IMR-90 (cell line): ENCODE data around the gene TSPAN32. TPM values are rescaled to one million over a fixed set of nuclear protein-coding genes. Genes with fewer than 3 reads are reported as not detected.

Source experiments
- ATAC-seq: fragments of 200-7000 bp; cut with Tn5 transposase; 2 replicates; pipeline ENCODE4 v1.9.1; 2020; ENCODE audit warnings: low read depth, mild to moderate bottlenecking, moderate library complexity
- BruUV-seq: library from RNA; stranded (reverse); fragments of 400-500 nt; replicated peaks from 2 replicates; lab custom pipeline; 2021; lab: Mats Ljungman, UMichigan
- CTCF ChIA-PET: fragments of 300-600 bp; formaldehyde crosslinking; extraction: SDS; loops from one replicate; lab custom pipeline; 2021; ENCODE audit warnings: antibody characterized with exemption; lab: Yijun Ruan, JAX
- POLR2A ChIA-PET: fragments of 300-600 bp; sonication (Branson Sonifier 250); formaldehyde crosslinking; loops from one replicate; lab custom pipeline; 2022; ENCODE audit warnings: antibody characterized with exemption; ENCODE audit not compliant: unreplicated experiment; lab: Charles Lee
- DNase-seq: peaks from one replicate; pipeline ENCODE4 v3.0.0; 2013
- H2AFZ ChIP-seq: replicated peaks from 2 replicates; pipeline ENCODE3; 2013; ENCODE audit warnings: low read length, mild to moderate bottlenecking; ENCODE audit not compliant: poor library complexity
- H2AK5ac ChIP-seq: 2 replicates; pipeline ENCODE4 v1.6.1; 2013; ENCODE audit warnings: low read depth, low read length, inconsistent platforms
- H2AK9ac ChIP-seq: replicated peaks from 2 replicates; pipeline ENCODE3; 2013; ENCODE audit warnings: mild to moderate bottlenecking, low read depth, low read length, moderate library complexity; ENCODE audit not compliant: poor library complexity
- H2BK120ac ChIP-seq: 2 replicates; pipeline ENCODE4 v1.6.1; 2013; ENCODE audit warnings: low read depth, low read length, inconsistent platforms
- H2BK15ac ChIP-seq: 3 replicates; pipeline ENCODE4 v1.6.1; 2013; ENCODE audit warnings: low read depth, low read length, inconsistent platforms
- H2BK20ac ChIP-seq: 2 replicates; pipeline ENCODE4 v1.6.1; 2013; ENCODE audit warnings: low read depth, mild to moderate bottlenecking, inconsistent platforms, low read length, moderate library complexity
- H2BK5ac ChIP-seq: 2 replicates; pipeline ENCODE4 v1.6.1; 2013; ENCODE audit warnings: mild to moderate bottlenecking, low read depth, low read length, inconsistent platforms; ENCODE audit not compliant: poor library complexity, severe bottlenecking
- H3K14ac ChIP-seq: replicated peaks from 2 replicates; pipeline ENCODE4 v1.6.1; 2013; ENCODE audit warnings: low read depth, low read length, inconsistent platforms
- H3K18ac ChIP-seq: 2 replicates; pipeline ENCODE4 v1.6.1; 2013; ENCODE audit warnings: low read depth, low read length, control low read depth
- H3K23ac ChIP-seq: 2 replicates; pipeline ENCODE4 v1.6.1; 2013; ENCODE audit warnings: low read depth, low read length, inconsistent platforms
- H3K27ac ChIP-seq: 2 replicates; pipeline ENCODE4 v1.5.1; 2013; ENCODE audit warnings: mild to moderate bottlenecking, control low read depth, low read length; ENCODE audit not compliant: insufficient read depth
- H3K27me3 ChIP-seq: 2 replicates; pipeline ENCODE4 v1.6.1; 2013; ENCODE audit warnings: low read length; ENCODE audit not compliant: control insufficient read depth, insufficient read depth
- H3K36me3 ChIP-seq: 2 replicates; pipeline ENCODE4 v1.6.1; 2013; ENCODE audit warnings: low read length, mixed read lengths; ENCODE audit not compliant: control insufficient read depth, insufficient read depth
- H3K4ac ChIP-seq: 2 replicates; pipeline ENCODE4 v1.6.1; 2013; ENCODE audit warnings: low read depth, low read length, inconsistent platforms
- H3K4me1 ChIP-seq: 2 replicates; pipeline ENCODE4 v1.6.1; 2013; ENCODE audit warnings: low read length, mixed read lengths; ENCODE audit not compliant: control insufficient read depth, insufficient read depth
- H3K4me2 ChIP-seq: 2 replicates; pipeline ENCODE4 v1.6.1; 2013; ENCODE audit warnings: low read depth, mild to moderate bottlenecking, control low read depth, low read length, moderate library complexity
- H3K4me3 ChIP-seq: 2 replicates; pipeline ENCODE4 v1.5.1; 2013; ENCODE audit warnings: low read depth, mild to moderate bottlenecking, control low read depth, low read length, moderate library complexity; ENCODE audit not compliant: insufficient read depth
- H3K56ac ChIP-seq: 2 replicates; pipeline ENCODE4 v1.6.1; 2013; ENCODE audit warnings: low read length, inconsistent platforms; ENCODE audit not compliant: insufficient read depth; ENCODE audit errors: extremely low read depth
- H3K79me1 ChIP-seq, 2 experiments: 2 replicates each; pipeline ENCODE4 v1.6.1; 2013; ENCODE audit warnings: low read length in 2 of 2, inconsistent platforms in 1 of 2, low read depth in 1 of 2
- H3K9ac ChIP-seq: 2 replicates; pipeline ENCODE4 v1.6.1; 2013; ENCODE audit warnings: low read depth, low read length, control low read depth
- H3K9me1 ChIP-seq: 2 replicates; pipeline ENCODE4 v1.6.1; 2013; ENCODE audit warnings: low read length, inconsistent platforms; ENCODE audit not compliant: insufficient read depth
- H3K9me3 ChIP-seq: 2 replicates; pipeline ENCODE4 v1.6.1; 2013; ENCODE audit warnings: low read length; ENCODE audit not compliant: control insufficient read depth, insufficient read depth
- H4K20me1 ChIP-seq: 2 replicates; pipeline ENCODE4 v1.6.1; 2013; ENCODE audit warnings: low read length, inconsistent platforms; ENCODE audit not compliant: insufficient read depth
- H4K5ac ChIP-seq: 2 replicates; pipeline ENCODE4 v1.6.1; 2013; ENCODE audit warnings: mild to moderate bottlenecking, low read depth, low read length, control low read depth
- H4K8ac ChIP-seq, 2 experiments: 2 replicates each; pipeline ENCODE4 v1.6.1; 2013; ENCODE audit warnings: low read depth in 2 of 2, low read length in 2 of 2, control low read depth in 1 of 2, inconsistent platforms in 1 of 2
- H4K91ac ChIP-seq: 2 replicates; pipeline ENCODE4 v1.6.1; 2013; ENCODE audit warnings: low read depth, low read length, inconsistent platforms; ENCODE audit not compliant: insufficient read depth
- CHD1 ChIP-seq: IDR thresholded peaks from 2 replicates; pipeline ENCODE4 v1.6.1; 2012; ENCODE audit warnings: low read depth, low read length, improper control_type of control experiment
- NFE2L2 ChIP-seq: fragments of 150-350 bp; IDR thresholded peaks from 2 replicates; pipeline ENCODE4 v1.6.1; 2016; ENCODE audit warnings: low read depth, mild to moderate bottlenecking, low read length
- WGBS, 2 experiments: methylation state at CpG; one replicate each; pipeline versions ENCODE4 v1.1.5 to v1.1.7; 2013; ENCODE audit warnings: missing lambda C conversion rate in 2 of 2; ENCODE audit not compliant: insufficient read length in 1 of 2; ENCODE audit errors: extremely low coverage in 2 of 2; 5-methylcytosine and 5-hydroxymethylcytosine counted together
- dilution Hi-C: fragments of 300-500 bp; cut with HindIII; formaldehyde crosslinking; loops from one replicate; pipeline ENCODE4 v1.14.3; 2018; ENCODE audit warnings: low sequenced_read_pairs; ENCODE audit not compliant: unreplicated experiment
- in situ Hi-C: fragments of 300-500 bp; cut with MboI; formaldehyde crosslinking; loops from 3 replicates; pipeline ENCODE4 v1.14.3; 2019; ENCODE audit warnings: low sequenced_read_pairs, inconsistent platforms, mixed read lengths
- intact Hi-C: fragments of 100-400 bp; cut with micrococcal nuclease; formaldehyde crosslinking; loops from 2 replicates; pipeline ENCODE4 v1.10.0; 2022
- microRNA-seq, 2 experiments: library from miRNA; stranded (forward) in 1 of 2; unstranded in 1 of 2; fragments of 10-50 nt in 1 of 2; fragments of <30 nt in 1 of 2; gene quantifications in 1 of 2; microRNA quantifications in 1 of 2; one replicate each; pipeline versions ENCODE3 to v1.1.0; 2013 to 2020; ENCODE audit not compliant: insufficient read depth in 1 of 2, insufficient read length in 1 of 2, unreplicated experiment in 1 of 2
- polyA plus RNA-seq, 3 experiments: library from polyadenylated mRNA; depleted of rRNA; stranded (reverse); fragments of >200 nt; gene quantifications; 2 replicates each; pipeline ENCODE4 v1.2.3, GENCODE V29; 2012; ENCODE audit warnings: low replicate concordance in 1 of 3
- small RNA-seq, 5 experiments: library from RNA; depleted of rRNA; stranded (forward); fragments of <200 nt; gene quantifications; one replicate each; pipeline ENCODE3, GENCODE V24; 2012
- total RNA-seq: library from RNA; depleted of rRNA; stranded (reverse); fragments of >200 nt; gene quantifications from 2 replicates; pipeline ENCODE4 v1.2.3, GENCODE V29; 2012; rRNA removed

The TSPAN32 gene
- total and polyA plus RNA-seq, 2 of the 4 experiments (the other 2 are of a cell fraction) = 0.07 TPM; not detected in 1

- no peak overlapping the region for H3K27ac ChIP-seq
- no peak overlapping the region for H2AK5ac ChIP-seq
- 77% methylated on average over 6 of the region's 17 CpGs; no CpG with 5 or more reads in 1 of the 2 experiments for WGBS, 2 experiments
- H3K27me3 ChIP-seq = no peaks in the 10 kb centered on the region; the same call in 1 of the 2 replicates
- POLR2A ChIA-PET = interaction anchor here (1.8 kb wide), 1 partner anchor 10 kb away, joined by 6 read pairs; the partner anchor contains the start of gene CD81
- no peak overlapping the region for H3K56ac ChIP-seq
- 0 out of 2 replicates have a peak, but pooled peaks cover 6% of the 10 kb centered on the region for H4K20me1 ChIP-seq
- no peak overlapping the region for H3K4ac ChIP-seq
- H3K23ac ChIP-seq = no peak overlapping the region
- no peak overlapping the region for H2AFZ ChIP-seq
- no peak overlapping the region for H4K5ac ChIP-seq
- no peaks in the 10 kb centered on the region for H3K36me3 ChIP-seq
- dilution Hi-C loops = no loop called here
- no peak overlapping the region for H4K91ac ChIP-seq
- intact Hi-C loops = no loop called here
- H2BK20ac ChIP-seq = no peak overlapping the region
- no peaks in the 10 kb centered on the region for H3K9me3 ChIP-seq
- H2BK15ac ChIP-seq = no peak overlapping the region
- no peak overlapping the region for H3K14ac ChIP-seq
- H3K4me2 ChIP-seq = no peak overlapping the region
- H2BK5ac ChIP-seq = no peak overlapping the region
- TF ChIP-seq NFE2L2 (no peak), CHD1 (no peak)
- no peak overlapping the region for H3K4me3 ChIP-seq
- no peak for ATAC-seq
- no peak for DNase-seq
- BruUV-seq = no TSS peak
- H3K4me1 ChIP-seq = no peaks in the 10 kb centered on the region
- no peak overlapping the region for H3K18ac ChIP-seq
- H4K8ac ChIP-seq = no peak overlapping the region
- no peaks in the 10 kb centered on the region for H3K9me1 ChIP-seq
- in situ Hi-C loops = no loop called here
- H2BK120ac ChIP-seq = no peak overlapping the region
- H3K79me1 ChIP-seq = no peaks in the 10 kb centered on the region
- no peak overlapping the region for H3K9ac ChIP-seq
- no peak overlapping the region for H2AK9ac ChIP-seq
- CTCF ChIA-PET = no interaction called here
These were observed 65.7 kb downstream of the TSPAN32 start for GRCh38 chr11:2367266-2368160.

Small RNA genes within 50 kb of the gene (microRNA-seq; reads per million reads assigned to microRNA genes)
- not detected for gene RNU6-878P (ENCODE audit: insufficient read depth, insufficient read length)

Small RNA genes within 50 kb of the gene (small RNA-seq; reads per million reads assigned to genes)
- 0 reads per million in 5 experiments for gene RNU6-878P

Other genes with a start within 250 kb of the TSPAN32 start
- 2.3 and 5.0 TPM in 2 replicates for gene IGF2, start 162.6 kb upstream of the TSPAN32 start, total RNA-seq
- 17.5 and 21.8 TPM in 2 replicates for gene IGF2, start 162.6 kb upstream of the TSPAN32 start, polyA plus RNA-seq (2012; rRNA removed)
- gene INS, start 140.8 kb upstream of the TSPAN32 start, total RNA-seq = not detected in 2 replicates
- not detected in 2 replicates for gene INS, start 140.8 kb upstream of the TSPAN32 start, polyA plus RNA-seq (2012; rRNA removed)
- not detected in 2 replicates for gene TH, start 130.2 kb upstream of the TSPAN32 start, total RNA-seq
- gene TH, start 130.2 kb upstream of the TSPAN32 start, polyA plus RNA-seq (2012; rRNA removed) = 0.06 and 0.10 TPM in 2 replicates
- not detected in 2 replicates for gene ASCL2, start 31.4 kb upstream of the TSPAN32 start, total RNA-seq
- not detected in 2 replicates for gene ASCL2, start 31.4 kb upstream of the TSPAN32 start, polyA plus RNA-seq (2012; rRNA removed)
- not detected in 2 replicates for gene C11orf21, start 95 bp upstream of the TSPAN32 start, total RNA-seq
- gene C11orf21, start 95 bp upstream of the TSPAN32 start, polyA plus RNA-seq (2012; rRNA removed) = not detected in 2 replicates
- 119 and 159 TPM in 2 replicates for gene CD81, start 75.3 kb downstream of the TSPAN32 start, total RNA-seq
- gene CD81, start 75.3 kb downstream of the TSPAN32 start, polyA plus RNA-seq (2012; rRNA removed) = 566 and 689 TPM in 2 replicates
- gene TSSC4, start 98.7 kb downstream of the TSPAN32 start, total RNA-seq = 40.0 and 45.3 TPM in 2 replicates
- 34.9 and 43.2 TPM in 2 replicates for gene TSSC4, start 98.7 kb downstream of the TSPAN32 start, polyA plus RNA-seq (2012; rRNA removed)
- not detected in 2 replicates for gene TRPM5, start 142.5 kb downstream of the TSPAN32 start, total RNA-seq
- not detected in 2 replicates for gene TRPM5, start 142.5 kb downstream of the TSPAN32 start, polyA plus RNA-seq (2012; rRNA removed)
- gene KCNQ1, start 143.0 kb downstream of the TSPAN32 start, total RNA-seq = not detected in 2 replicates
- gene KCNQ1, start 143.0 kb downstream of the TSPAN32 start, polyA plus RNA-seq (2012; rRNA removed) = 0.07 TPM in 1 of 2 replicates, not detected in the other